Keratinocyte (primary cell): ENCODE results near the gene HDGF.

Source experiments
- CTCF ChIP-seq, 3 experiments: IDR thresholded peaks in 1 of 3; conservative IDR thresholded peaks in 1 of 3; optimal IDR thresholded peaks in 1 of 3; 2 replicates in 2 of 3; 3 replicates in 1 of 3; pipeline versions ENCODE3 to v1.5.1; 2011; ENCODE audit warnings: low read length in 3 of 3, mild to moderate bottlenecking in 3 of 3, moderate library complexity in 2 of 3, control low read depth in 1 of 3, inconsistent platforms in 1 of 3; ENCODE audit not compliant: insufficient read depth in 2 of 3; ENCODE audit errors: extremely low read depth in 1 of 3
- EZH2 ChIP-seq: IDR thresholded peaks from one replicate; pipeline ENCODE4 v1.6.1; 2012; ENCODE audit warnings: inconsistent platforms, mild to moderate bottlenecking, low read length, moderate library complexity

- TF ChIP-seq CTCF (optimal IDR thresholded peaks at IDR 0.05 in 1 of 3, IDR thresholded peaks at IDR 0.05 in 1 of 3, conservative IDR thresholded peaks at IDR 0.05 in 1 of 3; ENCODE audit: extremely low read depth in 1 of 3, insufficient read depth in 2 of 3, low read length in 3 of 3) (no peak), EZH2 (no peak)
Observed at GRCh38 chr1:156755527-156755950, 4.1 kb upstream of the HDGF start.
